Effector memory CD4-positive, alpha-beta T cell (primary cell): ENCODE results near the gene RIPOR1.
A peak's percentile ranks its signal among the peaks of the same experiment; 100 is the strongest.
"Not testable (repeated sequence)": the region's sequence is repeated elsewhere in the genome, so short reads cannot be mapped to it uniquely, and the experiment has no call there.

ENCODE experiments used
- DNase-seq, 3 donors: peaks; one replicate each; pipeline ENCODE4 v3.0.0-alpha.2; 2020
- H3K27ac ChIP-seq: 2 replicates; pipeline ENCODE4 v1.7.0; 2013; ENCODE audit warnings: mild to moderate bottlenecking, low read length, moderate library complexity; ENCODE audit not compliant: insufficient read depth, poor library complexity, severe bottlenecking
- H3K27me3 ChIP-seq: replicated peaks from 2 replicates; pipeline ENCODE4 v1.7.0; 2013; ENCODE audit warnings: mild to moderate bottlenecking, low read length; ENCODE audit not compliant: insufficient read depth, control insufficient read depth, poor library complexity, severe bottlenecking
- H3K36me3 ChIP-seq: 2 replicates; pipeline ENCODE4 v1.7.0; 2013; ENCODE audit warnings: mild to moderate bottlenecking, low read length, moderate library complexity; ENCODE audit not compliant: control insufficient read depth, insufficient read depth
- H3K4me1 ChIP-seq: 2 replicates; pipeline ENCODE4 v1.7.0; 2013; ENCODE audit warnings: low read length, mild to moderate bottlenecking; ENCODE audit not compliant: control insufficient read depth, insufficient read depth, poor library complexity, severe bottlenecking
- H3K4me3 ChIP-seq: 2 replicates; pipeline ENCODE4 v1.7.0; 2013; ENCODE audit warnings: low read length, low read depth, mild to moderate bottlenecking; ENCODE audit not compliant: insufficient read depth, poor library complexity, severe bottlenecking
- H3K9me3 ChIP-seq: 2 replicates; pipeline ENCODE4 v1.7.0; 2013; ENCODE audit warnings: mild to moderate bottlenecking, low read length, moderate library complexity; ENCODE audit not compliant: control insufficient read depth

RIPOR1 gene

GRCh38 chr16:67487561-67487960 is 41.1 kb upstream of the RIPOR1 start:
- not testable (repeated sequence) for H3K27me3 ChIP-seq, H3K9me3 ChIP-seq, H3K4me1 ChIP-seq, H3K36me3 ChIP-seq, DNase-seq, H3K27ac ChIP-seq, H3K4me3 ChIP-seq

- Histone ChIP-seq H3K36me3 (peaks cover 7% of the 10 kb centered on the region), H3K9me3 (no peaks in the 10 kb centered on the region), H3K4me3 (no peak overlapping the region), H3K27ac (no peak overlapping the region), H3K27me3 (no peaks in the 10 kb centered on the region), H3K4me1 (no peaks in the 10 kb centered on the region)
- DNase-seq: no peak
Measured at GRCh38 chr16:67489401-67490083, 39.1 kb upstream of the RIPOR1 start.

GRCh38 chr16:67490335-67491096 is 38.1 kb upstream of the RIPOR1 start:
- Histone ChIP-seq H3K4me3 (no peak overlapping the region), H3K36me3 (peaks cover under 1% of the 10 kb centered on the region), H3K27me3 (no peaks in the 10 kb centered on the region), H3K4me1 (no peaks in the 10 kb centered on the region), H3K9me3 (no peaks in the 10 kb centered on the region), H3K27ac (no peak overlapping the region)
- no peak for DNase-seq

GRCh38 chr16:67499106-67499505 is 29.5 kb upstream of the RIPOR1 start:
- Histone ChIP-seq H3K36me3 (no peaks in the 10 kb centered on the region), H3K4me3 (no peak overlapping the region), H3K27ac (no peak overlapping the region), H3K4me1 (peaks cover 7% of the 10 kb centered on the region), H3K27me3 (no peaks in the 10 kb centered on the region), H3K9me3 (no peaks in the 10 kb centered on the region)
- no peak for DNase-seq

GRCh38 chr16:67504031-67505021 is 24.3 kb upstream of the RIPOR1 start:
- peak; percentile 8 to 29 (median 9) for DNase-seq
- no peaks in the 10 kb centered on the region for H3K9me3 ChIP-seq
- no peaks in the 10 kb centered on the region for H3K36me3 ChIP-seq
- peak overlapping the region; percentile 28 for H3K27ac ChIP-seq
- peaks cover 23% of the 10 kb centered on the region for H3K4me1 ChIP-seq
- H3K27me3 ChIP-seq: no peaks in the 10 kb centered on the region
- no peak overlapping the region for H3K4me3 ChIP-seq

- Histone ChIP-seq H3K4me1 (peaks cover 24% of the 10 kb centered on the region), H3K36me3 (no peaks in the 10 kb centered on the region), H3K4me3 (no peak overlapping the region), H3K27me3 (no peaks in the 10 kb centered on the region), H3K27ac (no peak overlapping the region), H3K9me3 (no peaks in the 10 kb centered on the region)
- DNase-seq: no peak
Measured at GRCh38 chr16:67506468-67506867, 22.2 kb upstream of the RIPOR1 start.

- Histone ChIP-seq H3K9me3 (no peaks in the 10 kb centered on the region), H3K4me1 (peaks cover 18% of the 10 kb centered on the region)
- DNase-seq: no peak
Measured at GRCh38 chr16:67509016-67509415, 19.6 kb upstream of the RIPOR1 start.

GRCh38 chr16:67513892-67514291 is 14.7 kb upstream of the RIPOR1 start:
- not testable (repeated sequence) for H3K27me3 ChIP-seq, H3K36me3 ChIP-seq, H3K27ac ChIP-seq, DNase-seq, H3K4me1 ChIP-seq, H3K4me3 ChIP-seq, H3K9me3 ChIP-seq

More at GRCh38 chr16:67509016-67509415, 19.6 kb upstream of the RIPOR1 start:
- Histone ChIP-seq H3K36me3 (no peaks in the 10 kb centered on the region), H3K4me3 (no peak overlapping the region), H3K27ac (no peak overlapping the region), H3K27me3 (no peaks in the 10 kb centered on the region)

- peak; percentile 56 to 71 (median 63) for DNase-seq
- Histone ChIP-seq H3K4me1 (peaks cover under 1% of the 10 kb centered on the region), H3K9me3 (no peaks in the 10 kb centered on the region), H3K27ac (no peak overlapping the region), H3K4me3 (no peak overlapping the region), H3K36me3 (no peaks in the 10 kb centered on the region), H3K27me3 (no peaks in the 10 kb centered on the region)
Measured at GRCh38 chr16:67514382-67514828, 14.2 kb upstream of the RIPOR1 start.
